Gastroesophageal sphincter (tissue), 3 donors: ENCODE results near the gene LY6G6D.

ENCODE experiments used
- POLR2AphosphoS5 ChIP-seq: sonication (generic); formaldehyde crosslinking; IDR thresholded peaks from one replicate; pipeline ENCODE4 v1.6.1; 2017; ENCODE audit warnings: antibody characterized with exemption
- TF ChIP-seq, protein P1 (sequence below), 4 experiments: fragments of 200-600 bp in 2 of 4; fragments of 450-650 bp in 2 of 4; sonication (generic) in 1 of 4; IDR thresholded peaks; one replicate each; pipeline ENCODE4 v1.5.1; 2017 to 2019; ENCODE audit warnings: antibody characterized with exemption in 4 of 4, mild to moderate bottlenecking in 2 of 4, moderate library complexity in 2 of 4

DNA sequence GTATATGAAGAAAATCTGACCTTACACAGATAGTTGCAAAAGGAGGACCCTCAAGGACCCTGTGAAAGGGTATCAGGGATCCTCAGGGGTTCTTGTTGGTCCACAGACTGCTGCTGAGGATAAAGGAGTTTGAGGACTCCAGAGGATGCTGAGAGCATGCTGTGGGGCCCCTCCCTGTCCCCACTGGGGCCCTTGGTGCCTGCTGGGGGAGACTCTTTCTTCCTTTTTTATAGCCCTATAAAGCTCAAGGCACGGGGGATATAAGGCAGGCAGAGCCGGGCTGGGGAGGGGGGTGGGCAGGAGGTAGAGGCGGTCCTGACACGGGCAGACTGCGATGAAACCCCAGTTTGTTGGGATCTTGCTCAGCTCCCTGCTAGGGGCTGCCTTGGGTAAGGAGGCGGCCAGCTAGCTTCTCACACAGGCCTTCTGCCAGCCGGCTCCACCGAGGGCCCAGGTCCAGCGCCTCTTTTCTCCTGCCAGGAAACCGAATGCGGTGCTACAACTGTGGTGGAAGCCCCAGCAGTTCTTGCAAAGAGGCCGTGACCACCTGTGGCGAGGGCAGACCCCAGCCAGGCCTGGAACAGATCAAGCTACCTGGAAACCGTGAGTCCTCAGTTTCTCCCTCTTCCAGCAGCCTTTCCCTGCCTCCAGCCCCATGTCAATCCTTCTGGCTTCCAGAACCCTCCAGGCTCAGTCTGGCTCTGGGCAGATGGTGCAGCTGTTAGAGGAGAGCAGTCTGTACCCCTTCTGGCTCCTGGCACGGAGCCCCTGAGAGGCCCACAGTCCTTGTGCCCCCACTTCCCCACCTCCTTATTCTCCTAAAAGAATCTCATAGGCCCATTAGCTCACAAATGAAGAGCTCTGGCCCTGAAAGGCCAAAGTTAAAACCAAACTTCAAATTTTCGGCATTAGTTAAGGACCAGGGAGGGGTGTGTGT is at the start of gene LY6G6D:
- TF ChIP-seq, protein P1, sequence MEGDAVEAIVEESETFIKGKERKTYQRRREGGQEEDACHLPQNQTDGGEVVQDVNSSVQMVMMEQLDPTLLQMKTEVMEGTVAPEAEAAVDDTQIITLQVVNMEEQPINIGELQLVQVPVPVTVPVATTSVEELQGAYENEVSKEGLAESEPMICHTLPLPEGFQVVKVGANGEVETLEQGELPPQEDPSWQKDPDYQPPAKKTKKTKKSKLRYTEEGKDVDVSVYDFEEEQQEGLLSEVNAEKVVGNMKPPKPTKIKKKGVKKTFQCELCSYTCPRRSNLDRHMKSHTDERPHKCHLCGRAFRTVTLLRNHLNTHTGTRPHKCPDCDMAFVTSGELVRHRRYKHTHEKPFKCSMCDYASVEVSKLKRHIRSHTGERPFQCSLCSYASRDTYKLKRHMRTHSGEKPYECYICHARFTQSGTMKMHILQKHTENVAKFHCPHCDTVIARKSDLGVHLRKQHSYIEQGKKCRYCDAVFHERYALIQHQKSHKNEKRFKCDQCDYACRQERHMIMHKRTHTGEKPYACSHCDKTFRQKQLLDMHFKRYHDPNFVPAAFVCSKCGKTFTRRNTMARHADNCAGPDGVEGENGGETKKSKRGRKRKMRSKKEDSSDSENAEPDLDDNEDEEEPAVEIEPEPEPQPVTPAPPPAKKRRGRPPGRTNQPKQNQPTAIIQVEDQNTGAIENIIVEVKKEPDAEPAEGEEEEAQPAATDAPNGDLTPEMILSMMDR (IDR thresholded peaks at IDR 0.05): no peak
- no peak for TF ChIP-seq POLR2AphosphoS5
